ENCODE results near the gene CCDC136.
A peak's percentile ranks its signal among the peaks of the same experiment; 100 is the strongest.

Gene CCDC136

GRCh38 chr7:128865996-128866877 lies 74.5 kb downstream of the CCDC136 start:
- no peak for DNase-seq

- no peak for DNase-seq
Measured at GRCh38 chr7:128867241-128867640, 75.5 kb downstream of the CCDC136 start.

GRCh38 chr7:128867842-128868623 lies 76.3 kb downstream of the CCDC136 start:
- peak; percentile 54 for DNase-seq

GRCh38 chr7:128868624-128869137 lies 76.9 kb downstream of the CCDC136 start:
- no peak for DNase-seq

- peak; percentile 33 for DNase-seq
Measured at GRCh38 chr7:128869138-128869943, 77.6 kb downstream of the CCDC136 start.

GRCh38 chr7:128869944-128870285 lies 78.1 kb downstream of the CCDC136 start:
- DNase-seq, result no peak

GRCh38 chr7:128871050-128871449 lies 79.3 kb downstream of the CCDC136 start:
- no peak for DNase-seq
